CD4-positive, alpha-beta T cell (primary cell): ENCODE data around the gene SPTSSB. TPM values are rescaled to one million over a fixed set of nuclear protein-coding genes. Genes with fewer than 3 reads are reported as not detected.

Source experiments
- ATAC-seq: fragments of 200-7000 bp; cut with Tn5 transposase; one replicate; pipeline ENCODE4 v1.10.0; 2022; ENCODE audit warnings: mild to moderate bottlenecking; ENCODE audit not compliant: poor library complexity
- CTCF ChIA-PET: fragments of 350-600 bp; sonication (Branson Sonifier 250); formaldehyde crosslinking; loops from one replicate; lab custom pipeline; 2021; ENCODE audit warnings: antibody characterized with exemption, inconsistent platforms; lab: Charles Lee
- POLR2A ChIA-PET: fragments of 350-600 bp; sonication (Branson Sonifier 250); formaldehyde crosslinking; loops from one replicate; lab custom pipeline; 2021; ENCODE audit warnings: antibody characterized with exemption, inconsistent platforms; lab: Charles Lee
- DNase-seq, 14 experiments: peaks; one replicate each; pipeline ENCODE4 v3.0.0-alpha.2; 2013 to 2020; ENCODE audit warnings: mixed read lengths in 2 of 14
- H3K27ac ChIP-seq, 2 donors: one replicate each; pipeline versions ENCODE4 v1.5.1 to v1.7.0; 2013; ENCODE audit warnings: low read length in 2 of 2, low read depth in 1 of 2, mild to moderate bottlenecking in 1 of 2
- H3K27me3 ChIP-seq, 2 experiments: 1 replicate in 1 of 2; 2 replicates in 1 of 2; pipeline versions ENCODE4 v1.6.1 to v1.7.0; 2013; ENCODE audit warnings: low read length in 2 of 2, control low read depth in 1 of 2, mild to moderate bottlenecking in 1 of 2, moderate library complexity in 1 of 2; ENCODE audit not compliant: insufficient read depth in 2 of 2, control insufficient read depth in 1 of 2
- H3K36me3 ChIP-seq: one replicate; pipeline ENCODE4 v1.6.1; 2013; ENCODE audit warnings: low read length, control low read depth; ENCODE audit not compliant: insufficient read depth
- H3K4me1 ChIP-seq: one replicate; pipeline ENCODE4 v1.6.1; 2013; ENCODE audit warnings: low read length, control low read depth; ENCODE audit not compliant: insufficient read depth
- H3K4me3 ChIP-seq: one replicate; pipeline ENCODE4 v1.5.1; 2013; ENCODE audit warnings: mild to moderate bottlenecking, low read length, moderate library complexity
- H3K9me3 ChIP-seq, 2 experiments: 1 replicate in 1 of 2; 2 replicates in 1 of 2; pipeline versions ENCODE4 v1.6.1 to v1.7.0; 2013; ENCODE audit warnings: low read length in 2 of 2, mild to moderate bottlenecking in 2 of 2, control low read depth in 1 of 2, moderate library complexity in 1 of 2; ENCODE audit not compliant: control insufficient read depth in 1 of 2, insufficient read depth in 1 of 2
- H3K27ac Mint-ChIP-seq: one replicate; pipeline ENCODE4 v1.8.0; 2020; ENCODE audit warnings: mixed read lengths
- H3K27me3 Mint-ChIP-seq: one replicate; pipeline ENCODE4 v1.8.0; 2021; ENCODE audit warnings: mixed read lengths
- H3K36me3 Mint-ChIP-seq: one replicate; pipeline ENCODE4 v1.8.0; 2021; ENCODE audit warnings: low read depth, mixed read lengths
- H3K4me1 Mint-ChIP-seq: one replicate; pipeline ENCODE4 v1.8.0; 2021; ENCODE audit warnings: low read depth, mixed read lengths
- H3K4me3 Mint-ChIP-seq: one replicate; pipeline ENCODE4 v1.8.0; 2020; ENCODE audit warnings: mild to moderate bottlenecking, mixed read lengths
- H3K9me3 Mint-ChIP-seq: one replicate; pipeline ENCODE4 v1.8.0; 2020; ENCODE audit warnings: mixed read lengths
- intact Hi-C, 2 experiments: fragments of 100-400 bp; cut with DNase I in 1 of 2; cut with micrococcal nuclease in 1 of 2; formaldehyde crosslinking; loops; one replicate each; pipeline versions ENCODE4 v1.15.1 to v1.9.0; 2023 to 2025; cut with DNase I, micrococcal nuclease
- total RNA-seq, 174 experiments: library from RNA in 2 of 174; stranded (reverse) in 2 of 174; gene quantifications; one replicate each; pipeline ENCODE4 v1.2.3 and lab custom pipeline; 2021 to 2026
- TF ChIP-seq, protein P1 (sequence below): fragments of 200-600 bp; IDR thresholded peaks from one replicate; pipeline ENCODE4 v1.8.0; 2022; ENCODE audit warnings: antibody characterized with exemption, mild to moderate bottlenecking

SPTSSB gene
- total RNA-seq, 2 experiments from 2014 or later: 0.11 TPM; not detected in 1

DNA sequence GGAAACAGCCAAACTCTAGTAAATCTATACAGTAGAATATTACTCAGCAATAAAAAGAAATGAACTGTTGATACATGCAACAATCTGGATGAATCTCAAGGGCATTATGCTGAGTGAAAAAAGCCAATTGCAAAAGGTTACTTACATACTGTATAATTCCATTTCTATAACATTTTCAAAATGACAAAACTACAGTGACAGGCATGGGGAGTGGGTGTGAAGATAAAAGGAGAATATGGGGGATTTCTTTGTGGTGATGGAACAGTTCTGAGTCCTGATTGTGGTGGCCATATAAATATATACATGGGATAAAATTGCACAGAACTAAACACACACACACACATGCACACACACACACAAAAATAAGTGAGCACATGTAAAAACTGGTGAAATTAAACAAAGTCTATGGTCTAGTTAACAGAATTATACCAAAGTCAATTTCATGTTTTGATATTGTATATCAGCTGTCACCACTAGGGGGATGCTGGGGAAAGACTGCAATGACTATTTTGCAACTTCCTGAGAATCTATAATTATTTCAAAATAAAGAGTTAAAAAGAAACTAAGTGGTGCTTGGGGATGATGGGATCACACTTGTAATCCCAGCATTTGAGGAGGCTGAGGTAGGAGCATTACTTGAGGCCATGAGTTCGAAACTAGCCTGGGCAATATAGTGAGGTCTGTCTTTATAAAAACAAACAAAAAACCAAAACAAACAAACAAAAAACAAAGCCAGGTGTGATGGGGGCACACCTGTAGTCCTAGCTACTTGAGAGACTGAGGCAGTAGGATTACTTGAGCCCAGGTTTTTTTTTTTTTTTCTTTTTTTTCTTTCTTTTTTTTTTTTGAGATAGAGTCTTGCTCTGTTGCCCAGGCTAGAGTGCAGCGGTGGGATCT, 66.0 kb downstream of the SPTSSB start:
- H3K27ac Mint-ChIP-seq: no peak overlapping the region
- no peaks in the 10 kb centered on the region for H3K27me3 ChIP-seq
- H3K4me3 Mint-ChIP-seq: no peak overlapping the region
- peaks cover 6% of the 10 kb centered on the region for H3K36me3 Mint-ChIP-seq
- no peaks in the 10 kb centered on the region for H3K36me3 ChIP-seq
- ChIA-PET POLR2A (no interaction called here), CTCF (interaction anchor here (0.8 to 1.1 kb wide), 4 partner anchors 9 to 119 kb away, joined by 3 to 4 read pairs (median 4); no protein-coding TSS in a partner anchor)
- peaks cover 0 to 8% of the 10 kb centered on the region in 2 experiments for H3K9me3 ChIP-seq
- no peak overlapping the region for H3K27ac ChIP-seq
- H3K4me3 ChIP-seq: no peak overlapping the region
- no peaks in the 10 kb centered on the region for H3K27me3 Mint-ChIP-seq
- intact Hi-C loops: loop anchor here (2.0 kb wide), 1 partner anchor 103 kb away; no protein-coding TSS in a partner anchor
- H3K9me3 Mint-ChIP-seq: no peaks in the 10 kb centered on the region
- no peak for ATAC-seq
- H3K4me1 ChIP-seq: peaks cover 10% of the 10 kb centered on the region
- TF ChIP-seq, protein P1, sequence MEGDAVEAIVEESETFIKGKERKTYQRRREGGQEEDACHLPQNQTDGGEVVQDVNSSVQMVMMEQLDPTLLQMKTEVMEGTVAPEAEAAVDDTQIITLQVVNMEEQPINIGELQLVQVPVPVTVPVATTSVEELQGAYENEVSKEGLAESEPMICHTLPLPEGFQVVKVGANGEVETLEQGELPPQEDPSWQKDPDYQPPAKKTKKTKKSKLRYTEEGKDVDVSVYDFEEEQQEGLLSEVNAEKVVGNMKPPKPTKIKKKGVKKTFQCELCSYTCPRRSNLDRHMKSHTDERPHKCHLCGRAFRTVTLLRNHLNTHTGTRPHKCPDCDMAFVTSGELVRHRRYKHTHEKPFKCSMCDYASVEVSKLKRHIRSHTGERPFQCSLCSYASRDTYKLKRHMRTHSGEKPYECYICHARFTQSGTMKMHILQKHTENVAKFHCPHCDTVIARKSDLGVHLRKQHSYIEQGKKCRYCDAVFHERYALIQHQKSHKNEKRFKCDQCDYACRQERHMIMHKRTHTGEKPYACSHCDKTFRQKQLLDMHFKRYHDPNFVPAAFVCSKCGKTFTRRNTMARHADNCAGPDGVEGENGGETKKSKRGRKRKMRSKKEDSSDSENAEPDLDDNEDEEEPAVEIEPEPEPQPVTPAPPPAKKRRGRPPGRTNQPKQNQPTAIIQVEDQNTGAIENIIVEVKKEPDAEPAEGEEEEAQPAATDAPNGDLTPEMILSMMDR: peak; percentile 85
- peak in 4 of 14 experiments; percentile 16 to 52 (median 36) for DNase-seq
- peaks cover 31% of the 10 kb centered on the region for H3K4me1 Mint-ChIP-seq

DNA sequence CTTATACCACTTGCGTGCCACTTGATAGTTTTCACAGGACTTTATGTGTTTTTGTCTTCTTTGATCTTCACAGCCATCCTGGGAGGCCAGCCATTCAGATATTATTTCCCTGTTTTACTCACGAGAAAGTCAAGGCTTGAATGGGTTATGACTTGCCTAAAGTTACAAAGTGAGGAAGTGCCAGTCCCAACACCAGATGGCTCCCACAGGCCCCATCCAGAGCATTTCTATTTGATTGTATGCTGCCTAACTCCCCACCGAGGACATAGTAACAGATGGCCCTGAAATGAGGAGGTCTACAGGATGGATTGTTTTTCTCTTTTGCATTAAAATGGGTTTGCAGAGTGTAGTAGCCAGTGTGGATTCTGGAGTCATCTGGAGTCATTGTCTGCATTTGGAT, 74.5 kb downstream of the SPTSSB start:
- CTCF ChIA-PET: no interaction called here

DNA sequence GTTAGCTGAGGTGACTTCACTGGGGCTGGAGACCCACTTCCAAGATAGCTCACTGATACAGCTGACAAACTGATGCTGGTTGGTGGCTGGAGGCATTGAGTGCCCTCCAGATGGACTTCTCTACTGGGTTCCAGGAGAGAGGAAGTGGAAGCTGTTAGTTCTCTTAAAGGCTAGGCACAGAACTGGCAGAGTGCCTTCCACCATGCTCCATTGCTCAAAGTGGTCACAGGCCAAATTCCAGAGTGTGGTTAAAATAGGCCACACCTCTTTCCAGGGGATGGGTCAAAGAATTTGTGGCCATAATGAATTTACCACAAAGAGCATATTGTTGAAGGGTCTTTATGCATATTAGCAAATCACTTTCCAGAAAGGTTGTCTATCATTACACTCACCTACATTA, 76.0 kb downstream of the SPTSSB start:
- H3K9me3 ChIP-seq: peaks cover 5 to 25% of the 10 kb centered on the region in 2 experiments
- H3K9me3 Mint-ChIP-seq: peaks cover 15% of the 10 kb centered on the region
- no peak for DNase-seq
- H3K4me1 Mint-ChIP-seq: no peaks in the 10 kb centered on the region
- no peaks in the 10 kb centered on the region for H3K27me3 Mint-ChIP-seq
- CTCF ChIA-PET: no interaction called here
- intact Hi-C loops: no loop called here
- no peaks in the 10 kb centered on the region for H3K4me1 ChIP-seq
- no peak overlapping the region for H3K27ac Mint-ChIP-seq
- TF ChIP-seq, protein P1: no peak
- no peaks in the 10 kb centered on the region for H3K36me3 ChIP-seq
- H3K36me3 Mint-ChIP-seq: peaks cover 20% of the 10 kb centered on the region
- H3K27me3 ChIP-seq: no peaks in the 10 kb centered on the region
- POLR2A ChIA-PET: no interaction called here
- H3K4me3 ChIP-seq: no peak overlapping the region
- no peak overlapping the region for H3K4me3 Mint-ChIP-seq
- no peak for ATAC-seq
- no peak overlapping the region for H3K27ac ChIP-seq

More for the DNA sequence above, 74.5 kb downstream of the SPTSSB start:
- Histone ChIP-seq H3K27ac (no peak overlapping the region), H3K36me3 (no peaks in the 10 kb centered on the region), H3K4me3 (no peak overlapping the region), H3K9me3 (peaks cover 5 to 25% of the 10 kb centered on the region in 2 experiments), H3K27me3 (no peaks in the 10 kb centered on the region), H3K4me1 (no peaks in the 10 kb centered on the region)
- TF ChIP-seq, protein P1: no peak
- intact Hi-C loops: no loop called here
- Mint-ChIP-seq H3K27me3 (no peaks in the 10 kb centered on the region), H3K4me1 (no peaks in the 10 kb centered on the region), H3K27ac (no peak overlapping the region), H3K36me3 (peaks cover 26% of the 10 kb centered on the region), H3K4me3 (no peak overlapping the region), H3K9me3 (peaks cover 15% of the 10 kb centered on the region)
- ATAC-seq (no peak), DNase-seq (no peak)
- POLR2A ChIA-PET: no interaction called here

Other genes with a start within 250 kb of the SPTSSB start
- 10 to 100 TPM; 58.4 to 60.1 TPM for gene NMD3, start 150.2 kb downstream of the SPTSSB start, total RNA-seq
- gene OTOL1, start 125.3 kb upstream of the SPTSSB start, total RNA-seq: not detected